GM18867 (cell line): ENCODE results near the gene HNRNPA3.
"Not testable (repeated sequence)": the region's sequence is repeated elsewhere in the genome, so short reads cannot be mapped to it uniquely, and the experiment has no call there.

Experiments used
- ATAC-seq: cut with Tn5 transposase; IDR thresholded peaks from one replicate; pipeline ENCODE4 v1.9.1; 2021; ENCODE audit warnings: mild to moderate bottlenecking, moderate library complexity; ENCODE audit not compliant: unreplicated experiment

Gene HNRNPA3

GRCh38 chr2:177212106-177212890 is at the start of gene HNRNPA3:
TSS of gene HNRNPA3 (plus strand) at chr2:177212794. CDS start at chr2:177212800, 6 bp downstream.
- ATAC-seq = peak; percentile 87

GRCh38 chr2:177164131-177164530 is 48.5 kb upstream of the HNRNPA3 start:
- ATAC-seq = no peak

GRCh38 chr2:177164584-177165052 is 48.0 kb upstream of the HNRNPA3 start:
- peak; percentile 53 for ATAC-seq

GRCh38 chr2:177165061-177165583 is 47.5 kb upstream of the HNRNPA3 start:
- ATAC-seq = no peak

- ATAC-seq = peak; percentile 51
These were observed 46.6 kb upstream of the HNRNPA3 start for GRCh38 chr2:177165721-177166711.

- peak; percentile 77 for ATAC-seq
These were observed 42.6 kb upstream of the HNRNPA3 start for GRCh38 chr2:177169810-177170514.

- no peak for ATAC-seq
These were observed 41.2 kb upstream of the HNRNPA3 start for GRCh38 chr2:177171418-177171865.

GRCh38 chr2:177172034-177172880 is 40.3 kb upstream of the HNRNPA3 start:
- no peak for ATAC-seq

- ATAC-seq = no peak
These were observed 38.1 kb upstream of the HNRNPA3 start for GRCh38 chr2:177174486-177174885.

GRCh38 chr2:177175917-177176668 is 36.5 kb upstream of the HNRNPA3 start:
- ATAC-seq = no peak

GRCh38 chr2:177178797-177179196 is 33.8 kb upstream of the HNRNPA3 start:
- ATAC-seq = no peak

GRCh38 chr2:177179227-177179626 is 33.4 kb upstream of the HNRNPA3 start:
- ATAC-seq = no peak

- ATAC-seq = not testable (repeated sequence)
These were observed 32.9 kb upstream of the HNRNPA3 start for GRCh38 chr2:177179671-177180070.

GRCh38 chr2:177180269-177181000 is 32.2 kb upstream of the HNRNPA3 start:
- ATAC-seq = peak; percentile 76

- no peak for ATAC-seq
These were observed 28.7 kb upstream of the HNRNPA3 start for GRCh38 chr2:177183860-177184259.

- no peak for ATAC-seq
These were observed 28.0 kb upstream of the HNRNPA3 start for GRCh38 chr2:177184606-177185005.

GRCh38 chr2:177186038-177186437 is 26.6 kb upstream of the HNRNPA3 start:
- not testable (repeated sequence) for ATAC-seq

GRCh38 chr2:177187631-177188312 is 24.8 kb upstream of the HNRNPA3 start:
- ATAC-seq = no peak
